HG03135 (cell line): Measurements from ENCODE around the gene TMEM179.

Experiments used
- ATAC-seq: cut with Tn5 transposase; IDR thresholded peaks from one replicate; pipeline ENCODE4 v1.9.1; 2021; ENCODE audit warnings: mild to moderate bottlenecking, moderate library complexity; ENCODE audit not compliant: unreplicated experiment

TMEM179 gene

DNA sequence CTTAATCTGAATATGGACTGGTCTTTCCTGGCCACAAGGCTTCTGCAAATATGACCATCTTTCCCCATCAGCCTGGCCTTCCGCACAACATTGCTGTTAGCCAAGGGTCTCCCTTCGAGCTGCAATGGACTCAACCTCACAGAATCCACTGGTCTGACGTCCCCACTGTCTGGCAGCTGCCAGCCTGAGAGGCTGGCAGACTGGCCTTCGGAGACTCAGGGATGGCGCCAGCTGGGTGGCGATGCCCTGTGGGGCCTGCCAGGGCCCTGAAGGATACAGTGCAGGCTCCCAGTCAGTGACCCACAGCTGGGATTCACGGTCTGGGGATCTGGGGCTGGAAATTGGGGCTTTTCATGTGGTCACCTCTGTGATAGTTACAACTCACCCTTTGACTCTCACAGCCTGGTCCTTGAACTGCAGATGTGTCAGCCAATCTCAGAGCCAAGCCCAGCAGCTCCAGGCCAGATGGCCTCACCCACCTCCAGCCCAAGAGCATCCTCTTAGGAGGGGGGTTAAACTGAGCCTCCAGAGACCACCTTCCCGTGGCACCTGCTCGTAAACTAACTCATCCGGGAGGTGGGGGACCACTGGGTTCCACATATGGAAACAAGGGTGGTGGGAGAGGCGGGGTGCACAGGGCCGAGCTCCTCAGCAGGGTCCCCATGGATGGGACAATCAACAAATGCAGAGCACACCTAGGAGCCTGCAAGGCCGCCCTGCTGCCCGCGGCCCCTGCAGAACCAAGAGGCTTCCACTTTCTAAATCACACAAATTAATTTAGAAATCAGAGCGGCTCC lies 46.1 kb downstream of the TMEM179 start:
- ATAC-seq = no peak

DNA sequence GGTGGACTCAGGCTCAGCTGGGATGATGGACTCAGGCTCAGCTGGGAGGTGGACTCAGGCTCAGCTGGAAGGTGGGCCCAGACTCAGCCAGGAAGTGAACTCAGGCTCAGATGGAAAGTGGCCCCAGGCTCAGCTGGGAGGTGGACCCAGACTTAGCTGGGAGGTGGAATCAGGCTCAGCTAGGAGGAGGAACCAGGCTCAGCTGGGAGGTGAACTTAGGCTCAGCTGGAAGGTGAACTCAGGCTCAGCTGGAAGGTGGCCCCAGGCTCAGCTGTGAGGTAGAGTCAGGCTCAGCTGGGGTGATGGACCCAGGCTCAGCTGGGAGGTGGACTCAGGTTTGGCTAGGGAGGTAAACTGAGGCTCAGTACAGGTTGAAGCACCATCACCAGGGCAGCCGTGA lies 46.8 kb downstream of the TMEM179 start:
- no peak for ATAC-seq

DNA sequence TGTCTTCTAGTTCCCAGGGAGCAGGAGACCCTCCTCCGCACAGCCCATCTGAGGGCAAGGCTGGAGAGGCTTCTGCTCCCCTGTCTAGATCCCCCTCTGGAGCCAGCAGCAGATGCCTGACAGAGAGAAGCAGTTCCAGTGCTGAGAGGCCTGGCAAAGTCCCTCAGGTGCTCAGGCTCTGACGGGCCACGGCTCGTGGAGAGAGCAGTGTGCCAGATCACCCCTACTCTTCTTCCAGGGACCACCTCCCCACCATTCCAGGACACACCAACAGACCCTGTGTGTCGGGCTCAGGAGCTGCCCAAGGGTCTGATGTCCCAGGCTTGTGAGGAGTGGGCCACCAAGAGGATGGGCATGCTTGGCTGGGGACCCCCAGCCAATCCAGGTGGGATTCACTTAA lies 47.5 kb downstream of the TMEM179 start:
- ATAC-seq = no peak

DNA sequence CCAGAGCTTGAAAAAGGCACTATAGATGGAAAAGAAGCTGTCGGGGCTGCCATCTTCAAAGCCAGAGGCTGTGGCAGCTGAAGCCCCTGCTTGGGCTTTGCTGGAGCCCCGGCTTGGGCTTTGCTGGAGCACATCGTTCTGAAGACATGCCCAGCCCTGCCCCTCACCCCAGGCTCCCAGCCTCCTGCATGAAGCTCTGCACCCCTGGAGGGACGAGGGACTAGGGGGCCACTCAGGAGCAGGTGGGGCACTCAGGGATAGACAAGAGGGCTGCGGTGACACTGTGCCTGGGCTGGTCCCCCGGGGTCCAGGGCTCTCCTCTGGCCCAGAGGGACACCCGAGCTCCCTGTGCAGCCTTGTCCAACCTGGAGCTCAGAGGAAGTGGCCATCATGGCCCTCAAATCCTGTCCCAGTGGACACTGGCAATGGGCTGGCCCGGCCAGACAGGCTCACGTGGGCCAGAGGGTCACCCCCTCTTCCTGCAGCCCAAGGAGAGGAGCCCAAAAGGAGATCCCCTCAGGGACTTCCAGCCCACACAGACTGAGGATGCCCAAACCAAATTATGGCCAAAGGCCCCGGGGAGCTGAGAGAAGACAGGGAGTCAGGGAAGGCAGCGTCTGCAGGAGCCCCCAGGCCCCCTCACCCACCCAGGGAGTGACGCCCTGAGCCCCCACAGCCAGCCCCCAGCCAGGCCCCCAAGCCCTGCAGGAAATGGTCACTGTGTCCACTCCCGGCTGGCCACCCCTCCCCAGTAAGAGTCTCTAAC lies 48.1 kb downstream of the TMEM179 start:
- no peak for ATAC-seq

GRCh38 chr14:104555430-104556255 lies 48.9 kb downstream of the TMEM179 start:
- ATAC-seq = no peak

DNA sequence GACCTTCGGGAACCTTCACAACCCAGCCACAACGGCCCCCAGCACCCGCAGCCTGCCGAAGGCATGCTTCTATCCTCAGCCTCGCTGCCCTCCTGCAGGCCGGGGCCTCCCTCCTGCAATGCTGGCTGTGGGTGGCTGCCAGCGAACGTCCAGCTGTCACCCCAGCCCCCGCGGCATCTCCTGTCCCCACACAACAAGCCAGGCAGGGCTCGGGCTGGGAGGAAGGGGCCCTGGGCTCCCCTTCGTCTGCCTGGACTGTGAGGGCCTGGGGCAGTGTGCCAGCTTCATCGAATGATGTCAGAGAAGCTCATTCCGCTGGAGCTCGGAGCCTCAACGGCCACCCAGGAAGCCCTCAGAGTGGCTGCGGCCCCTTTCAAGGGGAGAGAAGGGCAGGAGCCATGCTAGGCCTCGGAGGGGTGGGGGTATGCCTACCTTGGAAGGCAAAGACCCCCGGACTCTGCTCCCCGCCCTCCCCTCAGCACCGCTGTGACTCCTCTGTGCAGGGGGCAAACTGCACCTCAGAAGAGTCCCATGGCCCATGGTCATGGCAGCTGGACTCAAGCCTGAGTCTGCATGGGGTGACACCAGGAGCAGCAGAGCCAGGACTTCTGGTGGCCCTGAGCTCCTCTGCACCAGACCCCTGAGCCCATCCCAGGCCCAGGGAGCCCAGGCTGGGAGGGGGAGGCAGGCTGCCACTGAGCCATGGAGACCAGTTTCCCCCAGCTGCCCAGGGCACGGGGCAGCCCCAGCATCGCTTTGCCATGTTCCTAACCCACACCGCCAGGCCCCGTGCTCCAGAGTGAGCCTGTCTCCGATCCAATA lies 49.8 kb downstream of the TMEM179 start:
- ATAC-seq = no peak

DNA sequence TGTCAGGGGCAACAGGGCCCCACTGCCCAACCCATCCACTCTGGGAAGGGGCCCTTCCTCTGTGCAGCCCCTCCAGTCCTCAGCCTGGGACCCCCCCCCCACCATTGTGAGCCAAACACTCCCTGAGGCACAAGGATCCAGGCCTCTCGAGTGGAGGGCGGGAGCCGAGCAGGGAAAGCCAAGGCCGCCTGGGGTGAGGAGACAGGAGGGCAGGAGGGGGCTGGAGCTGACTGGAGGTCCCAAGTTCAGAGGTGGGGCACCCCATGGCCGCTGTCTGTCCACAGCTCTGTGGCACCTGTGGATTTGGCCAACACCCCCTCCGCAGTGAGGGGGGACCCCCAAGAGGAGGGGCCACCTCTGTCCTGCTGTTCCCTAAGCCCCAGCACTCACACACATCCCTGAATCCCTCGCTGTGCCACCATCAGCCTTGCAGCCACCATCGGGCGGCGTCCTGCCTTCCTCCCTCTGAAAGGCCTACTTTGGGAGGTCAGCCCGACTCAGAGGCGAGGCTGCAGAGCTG lies 50.4 kb downstream of the TMEM179 start:
- ATAC-seq = no peak

GRCh38 chr14:104553166-104554087 lies 51.1 kb downstream of the TMEM179 start:
- no peak for ATAC-seq

DNA sequence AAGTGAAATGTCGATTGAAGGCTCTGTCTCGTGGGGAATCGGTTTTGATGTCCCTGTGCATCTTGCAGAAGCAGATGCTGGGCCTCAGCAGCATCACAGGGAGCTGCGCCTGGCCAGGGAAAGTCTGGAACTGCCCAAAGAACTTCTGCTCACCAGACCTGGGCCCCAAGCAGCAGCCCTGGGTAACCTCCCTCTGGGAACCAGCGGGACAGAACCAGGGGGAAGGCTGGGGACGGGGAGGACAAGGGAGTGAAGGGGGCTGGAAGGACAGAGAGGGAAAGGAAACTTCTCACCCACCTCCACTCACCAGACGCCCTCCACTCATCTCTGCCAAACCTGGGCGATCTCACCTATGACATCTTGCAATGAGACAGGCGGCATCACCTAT lies 51.8 kb downstream of the TMEM179 start:
- ATAC-seq = no peak

DNA sequence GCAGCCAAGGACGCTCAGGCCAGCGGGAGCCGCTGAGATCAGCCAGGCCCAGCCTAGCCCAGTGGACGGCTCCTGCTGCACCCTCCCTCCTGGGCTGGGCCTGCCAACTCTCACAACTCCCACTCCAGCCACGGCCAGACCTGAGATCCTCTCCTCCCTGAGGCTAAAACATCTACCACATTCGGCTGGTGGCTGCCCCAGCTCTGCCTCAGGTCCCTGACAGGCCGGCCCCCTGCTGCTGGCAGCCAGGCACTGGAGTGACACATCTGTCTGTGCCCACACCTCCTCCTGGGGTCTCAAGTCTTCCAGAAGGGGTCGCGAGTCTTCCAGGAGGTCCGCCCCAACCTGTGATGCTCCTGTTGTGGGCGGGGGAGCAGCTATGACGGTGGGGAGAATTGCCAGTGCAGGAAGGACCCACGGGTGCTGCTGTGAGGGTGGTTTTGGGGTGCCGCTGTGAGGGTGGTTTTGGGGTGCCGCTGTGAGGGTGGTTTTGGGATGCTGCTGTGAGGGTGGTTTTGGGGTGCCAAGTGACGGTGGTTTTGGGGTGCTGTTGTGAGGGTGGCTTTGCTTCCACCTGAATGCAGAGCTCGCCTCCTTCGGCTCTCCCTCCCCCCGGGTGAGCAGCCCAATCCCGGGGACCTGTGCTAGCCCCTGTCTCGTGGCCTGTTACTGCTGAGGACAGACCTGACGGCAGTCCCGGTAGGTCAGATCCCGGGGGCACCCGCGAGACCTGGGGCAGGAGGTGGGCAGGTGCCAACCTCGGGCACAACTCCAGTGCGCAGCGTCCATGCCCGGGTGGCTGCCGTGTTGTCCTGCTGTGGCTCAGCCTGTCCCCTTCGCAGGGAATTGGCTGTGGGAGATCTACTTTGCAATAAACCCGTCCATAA lies 52.5 kb downstream of the TMEM179 start:
- no peak for ATAC-seq

DNA sequence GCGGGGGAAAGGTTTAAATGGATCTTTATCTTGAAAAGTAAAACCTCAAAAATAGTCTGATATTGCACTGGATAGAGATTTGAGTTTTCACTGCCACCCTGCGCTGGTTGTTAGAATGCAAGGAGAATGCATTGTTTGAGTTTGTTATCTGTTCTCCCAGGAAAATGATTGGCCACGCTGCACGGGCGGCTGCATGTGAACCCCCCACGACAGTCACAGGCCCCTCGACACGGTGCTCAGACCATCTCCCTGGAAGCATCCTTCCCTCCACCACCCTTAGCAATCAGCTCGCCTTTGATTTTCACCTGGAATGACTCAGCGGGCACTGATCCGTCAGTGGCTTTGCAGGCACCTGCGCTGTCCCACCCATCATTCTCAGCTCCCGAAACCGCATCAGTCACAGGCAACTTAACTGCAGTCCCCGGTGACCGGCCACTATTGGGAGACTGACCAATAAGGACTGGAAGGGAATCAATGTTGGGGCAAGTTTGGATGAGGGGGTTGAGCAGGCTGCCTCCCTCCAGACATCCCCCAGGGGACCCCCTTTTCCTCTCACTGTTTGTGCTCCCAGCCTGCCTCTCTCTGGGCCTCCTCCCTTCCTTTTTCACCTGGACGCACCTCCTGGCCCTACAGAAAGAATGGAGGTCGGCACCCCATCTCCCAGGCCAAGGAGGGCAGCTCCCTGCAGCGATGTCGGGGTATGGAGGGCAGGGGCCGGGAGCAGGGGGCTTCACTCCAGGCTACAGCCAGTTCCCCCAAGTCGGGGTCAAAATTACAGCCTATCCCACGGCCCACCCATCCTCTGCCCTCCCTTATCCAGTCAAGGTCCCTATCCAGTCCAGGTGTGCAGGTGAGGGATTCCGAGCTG lies 53.5 kb downstream of the TMEM179 start:
- ATAC-seq = no peak

- ATAC-seq = no peak
Observed at GRCh38 chr14:104550340-104550860, 54.2 kb downstream of the TMEM179 start.

- no peak for ATAC-seq
Observed at GRCh38 chr14:104549536-104550339, 54.8 kb downstream of the TMEM179 start.

DNA sequence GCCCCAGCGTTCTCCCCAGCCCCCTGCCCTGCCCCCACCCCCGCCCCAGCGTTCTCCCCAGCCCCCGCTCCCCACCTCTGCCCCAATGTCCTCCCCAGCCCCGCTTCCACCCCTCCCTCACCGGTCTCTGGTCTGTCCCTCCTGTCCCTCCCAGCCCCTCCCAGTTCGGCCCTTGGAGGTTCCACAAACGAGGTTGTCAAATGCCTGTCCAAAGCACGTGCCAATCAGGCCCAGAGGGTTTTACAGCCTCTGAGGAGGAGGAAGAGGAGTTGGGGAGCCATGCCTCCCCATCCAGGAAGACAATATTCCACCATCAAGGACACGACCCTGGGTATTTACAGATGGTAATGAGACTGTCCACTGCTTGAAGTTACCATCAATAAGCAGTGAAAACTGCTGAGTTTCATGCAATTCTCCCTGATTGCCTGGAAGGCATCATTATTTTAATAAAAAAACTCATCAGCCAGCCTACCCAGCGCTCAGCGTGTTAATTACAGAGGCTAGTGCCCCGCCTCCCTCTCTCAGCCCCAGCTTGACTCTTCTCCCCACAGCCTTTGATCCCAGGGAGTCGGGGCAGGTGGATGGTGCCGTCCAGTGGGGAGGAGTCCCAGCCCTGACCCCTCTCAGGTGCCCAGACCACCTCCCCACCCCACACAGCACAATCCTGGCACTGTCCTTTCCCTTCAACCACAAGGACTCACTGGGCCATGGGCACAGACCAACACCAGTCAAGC lies 55.6 kb downstream of the TMEM179 start:
- no peak for ATAC-seq

DNA sequence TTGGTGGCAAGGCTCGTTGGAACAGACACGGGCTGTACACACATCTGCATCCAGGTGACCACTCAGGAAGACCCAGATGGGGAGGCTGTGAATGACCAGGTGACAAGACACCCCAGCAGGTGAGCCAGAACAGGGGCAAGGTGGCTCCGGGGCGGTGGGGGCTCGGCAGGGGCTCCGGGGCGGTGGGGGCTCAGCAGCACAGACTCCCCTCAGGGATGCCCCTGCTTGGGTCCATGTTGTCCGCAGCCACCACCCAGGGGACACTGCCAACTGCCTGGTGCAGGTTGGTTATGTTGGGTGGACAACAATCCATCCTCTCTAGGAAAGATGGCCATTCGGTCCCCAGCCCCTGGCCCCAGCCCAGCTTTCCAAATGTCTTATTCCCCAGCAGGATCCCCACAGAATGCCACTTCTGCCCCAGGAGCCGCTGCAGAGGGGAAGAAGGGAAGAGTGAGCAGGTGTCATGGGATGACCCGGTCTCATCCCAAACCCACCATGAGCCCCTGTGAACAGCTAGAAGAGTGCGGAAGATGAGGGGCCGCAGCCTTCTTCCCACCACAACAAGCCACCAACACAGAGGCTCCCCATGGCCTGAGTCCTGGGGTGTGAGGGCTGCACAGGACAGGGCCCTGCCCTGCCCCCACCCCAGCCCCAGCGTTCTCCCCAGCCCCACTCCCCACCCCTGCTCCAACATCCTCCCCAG lies 56.4 kb downstream of the TMEM179 start:
- ATAC-seq = no peak
